ENCODE measurements around the gene S100A7. TPM values are rescaled to one million over a fixed set of nuclear protein-coding genes. Genes with fewer than 3 reads are reported as not detected.

S100A7 gene
- 0.43 TPM for polyA plus RNA-seq (ENCODE audit: insufficient read length)
- long read RNA-seq, donor 1, result 0 reads
- long read RNA-seq, donor 2, result 0 reads
- long read RNA-seq, donor 3, result 0 reads
- long read RNA-seq, donor 4, result 0 reads
- long read RNA-seq, donor 5, result 0 reads
- long read RNA-seq, donor 6, result 0 reads
- long read RNA-seq, donor 7, result 0 reads
- long read RNA-seq, donor 8, result 0 reads

DNA sequence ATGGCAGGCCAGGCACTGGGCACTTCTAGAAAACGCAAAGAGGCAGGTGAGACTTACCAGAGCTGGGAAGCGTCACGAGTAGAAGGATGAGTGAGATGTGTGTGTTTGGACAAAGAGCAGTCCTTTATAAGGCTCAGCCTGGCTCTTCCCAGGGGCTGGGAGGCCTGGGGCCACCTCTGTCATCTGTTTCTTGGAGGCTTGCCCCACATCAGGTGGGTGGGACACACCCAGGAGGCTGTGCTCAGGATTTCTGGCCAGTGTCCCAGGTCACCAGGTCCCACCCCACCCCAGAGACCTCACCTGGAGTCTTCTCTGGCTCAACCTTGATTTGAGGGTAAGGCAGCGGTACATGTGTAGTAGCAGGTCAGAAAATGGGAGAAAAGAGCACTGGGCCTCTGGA lies at the start of gene S100A7:
Gene S100A7 (minus strand): TSS at position 101 of the 400 bp plus-strand sequence. CDS start 1,638 bp downstream, outside the sequence.
- no peak for DNase-seq

DNA sequence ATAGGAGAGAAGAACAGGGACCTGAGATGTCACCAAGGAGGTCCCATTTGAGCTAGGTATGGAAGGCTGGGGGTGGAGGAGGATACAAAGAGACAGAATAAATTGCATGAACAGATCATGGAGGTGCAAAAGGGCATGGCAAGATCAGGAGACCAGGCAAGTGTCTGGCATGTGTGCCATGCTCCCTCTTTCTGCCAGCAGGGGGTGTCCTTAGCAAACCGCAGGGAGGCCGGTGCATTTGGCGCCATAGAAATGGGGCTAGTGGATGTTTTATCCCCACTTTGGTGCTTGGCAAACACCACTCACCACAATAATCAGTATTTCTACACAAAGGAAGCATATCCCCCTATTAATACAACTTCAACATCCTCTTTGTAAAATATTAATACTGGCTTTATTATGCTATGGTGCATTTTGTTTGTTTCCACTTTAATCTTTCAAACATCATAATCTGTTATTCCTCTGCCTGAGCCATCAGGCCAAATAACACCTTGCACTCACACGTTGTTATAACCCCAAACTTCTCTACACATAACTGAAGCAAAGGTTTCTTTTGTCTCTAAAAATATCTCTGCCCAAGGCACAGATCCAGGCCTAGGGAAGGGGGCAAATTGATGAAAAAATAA lies 49.4 kb upstream of the S100A7 start:
- DNase-seq, result no peak

- DNase-seq, result no peak
Observed at GRCh38 chr1:153509036-153509435, 48.6 kb upstream of the S100A7 start.

GRCh38 chr1:153507926-153508583 lies 47.6 kb upstream of the S100A7 start:
- DNase-seq, result no peak

DNA sequence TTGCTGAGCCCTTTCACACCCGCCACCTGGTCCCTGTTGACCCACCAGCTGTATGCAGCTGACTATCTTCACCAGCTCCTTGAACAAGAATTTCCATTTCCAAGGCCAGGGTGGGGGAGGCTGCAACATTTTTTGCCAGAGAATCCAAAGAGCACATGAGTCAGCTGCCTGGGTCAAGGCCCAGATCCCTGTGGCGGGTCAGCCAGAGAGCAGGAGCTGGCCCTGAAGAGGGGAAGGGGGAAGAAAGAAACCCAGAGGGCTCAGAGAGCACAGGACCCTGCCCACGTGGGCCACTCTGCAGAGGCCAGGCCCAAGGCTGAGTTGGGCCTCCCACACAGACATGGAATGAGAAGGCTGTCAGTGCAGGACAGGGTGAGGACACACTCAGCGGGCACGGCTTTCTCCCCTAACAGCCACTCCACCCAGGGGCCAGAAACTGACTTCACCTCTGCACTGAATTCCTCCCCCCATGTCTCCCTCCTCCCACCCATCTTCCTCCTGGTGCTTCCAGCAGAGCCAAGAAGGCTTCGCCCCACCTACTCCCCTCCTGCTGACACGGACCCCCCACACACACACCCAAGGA lies 46.5 kb upstream of the S100A7 start:
- peak; percentile 48 for DNase-seq

DNA sequence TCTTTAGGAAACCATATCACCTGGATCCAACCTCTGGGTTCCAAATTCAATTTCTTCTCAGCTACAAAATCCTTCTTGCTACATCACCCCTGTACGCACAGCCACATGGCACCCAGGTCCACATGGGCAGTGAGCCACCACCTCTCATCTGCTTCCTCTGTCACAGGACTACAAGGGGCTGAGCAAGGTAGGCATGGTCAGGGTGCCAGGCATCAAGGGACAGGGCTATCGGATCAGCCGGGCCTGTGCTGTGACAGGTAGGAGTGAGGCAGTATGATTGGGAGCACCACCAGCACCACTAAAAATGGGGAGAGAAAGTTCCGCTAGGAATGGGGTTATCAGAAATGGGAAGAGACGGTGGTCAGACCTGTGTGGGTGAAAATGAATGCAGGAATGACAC lies 45.9 kb upstream of the S100A7 start:
- no peak for DNase-seq

DNA sequence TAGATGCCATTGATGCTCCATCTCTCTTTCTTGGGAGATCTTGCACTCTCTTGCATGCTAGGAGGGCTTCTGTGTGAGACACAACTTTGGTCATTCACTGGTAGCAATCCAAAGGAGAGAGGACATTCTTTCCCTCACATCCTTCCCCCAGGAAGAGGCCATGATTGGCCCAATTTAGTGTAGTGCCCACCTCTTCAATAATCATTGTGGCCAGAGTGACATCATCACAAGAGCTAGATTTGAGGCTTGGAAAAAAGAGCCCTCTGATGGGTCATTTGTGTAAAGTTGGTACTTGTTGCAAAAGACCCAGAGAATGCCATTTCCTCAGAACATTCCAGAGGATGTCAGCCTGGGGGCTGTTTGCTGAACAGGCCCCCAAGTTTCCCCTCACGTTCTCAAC lies 45.1 kb upstream of the S100A7 start:
- DNase-seq, result no peak

DNA sequence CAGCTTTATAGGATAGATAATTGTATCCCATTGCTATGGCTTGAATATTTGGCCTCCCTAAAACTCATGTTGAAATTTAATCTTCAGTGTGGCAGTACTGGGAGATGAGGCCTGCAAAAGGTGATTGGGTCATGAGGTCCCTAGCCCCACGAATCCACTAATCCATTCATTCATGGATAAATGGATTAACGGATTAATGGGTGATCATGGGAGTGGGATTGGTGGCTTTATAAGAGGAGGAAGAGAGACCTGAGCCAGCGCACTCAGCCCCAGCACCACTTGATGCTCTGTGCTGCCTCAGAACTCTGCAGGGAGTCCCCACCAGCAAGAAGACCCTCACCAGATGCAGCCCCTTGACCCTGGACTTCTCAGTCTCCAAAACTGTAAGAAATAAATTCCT lies 43.3 kb upstream of the S100A7 start:
- no peak for DNase-seq

DNA sequence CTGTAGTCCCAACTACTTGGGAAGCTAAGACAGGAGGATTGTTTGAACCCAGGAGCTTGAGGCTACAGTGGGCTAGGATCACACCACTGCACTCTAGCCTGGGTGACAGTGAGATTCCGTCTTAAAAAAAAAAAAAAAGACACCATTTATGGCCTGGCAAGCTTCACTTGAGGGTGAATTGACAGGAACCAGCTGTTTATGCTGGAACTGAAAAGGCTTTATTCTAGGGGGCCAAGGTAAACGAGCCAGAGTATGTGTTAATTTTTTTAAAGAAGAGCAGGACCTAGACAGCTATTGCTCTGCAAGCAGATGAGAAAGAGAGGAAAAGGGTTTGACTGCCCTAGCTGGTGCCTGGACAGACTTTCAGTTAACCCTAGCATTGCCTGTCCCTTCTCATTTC lies 38.3 kb upstream of the S100A7 start:
- DNase-seq, result no peak

GRCh38 chr1:153495536-153495935 lies 35.1 kb upstream of the S100A7 start:
- DNase-seq, result no peak

DNA sequence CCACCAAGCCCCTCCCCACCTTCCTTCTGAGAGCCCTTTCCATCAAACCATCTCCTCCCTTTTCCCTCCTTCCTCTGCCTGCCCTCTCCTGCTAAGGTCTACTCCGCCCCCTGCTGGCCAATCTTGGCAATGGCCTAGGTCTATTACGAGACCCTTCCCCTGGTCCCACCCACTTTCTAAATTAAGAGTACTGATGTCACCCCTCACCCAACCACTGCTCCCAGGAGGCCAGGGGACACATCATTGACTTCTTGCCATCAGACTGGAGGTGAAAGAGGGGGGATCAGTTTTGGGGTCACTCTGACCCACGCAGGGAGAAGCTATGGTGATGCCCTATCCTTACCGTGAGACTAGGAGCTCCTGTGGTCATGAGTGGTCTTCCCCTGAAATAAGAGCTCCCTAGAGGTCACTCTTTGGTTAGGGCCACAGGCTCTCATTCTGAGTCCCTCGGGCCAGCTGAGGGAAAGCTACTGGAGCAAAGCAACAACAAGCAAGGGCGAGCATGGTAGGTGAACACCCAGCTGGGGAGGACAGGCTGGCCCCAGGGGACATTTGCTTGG lies 34.6 kb upstream of the S100A7 start:
- peak; percentile 68 for DNase-seq

GRCh38 chr1:153493343-153493960 lies 33.0 kb upstream of the S100A7 start:
- DNase-seq, result no peak

DNA sequence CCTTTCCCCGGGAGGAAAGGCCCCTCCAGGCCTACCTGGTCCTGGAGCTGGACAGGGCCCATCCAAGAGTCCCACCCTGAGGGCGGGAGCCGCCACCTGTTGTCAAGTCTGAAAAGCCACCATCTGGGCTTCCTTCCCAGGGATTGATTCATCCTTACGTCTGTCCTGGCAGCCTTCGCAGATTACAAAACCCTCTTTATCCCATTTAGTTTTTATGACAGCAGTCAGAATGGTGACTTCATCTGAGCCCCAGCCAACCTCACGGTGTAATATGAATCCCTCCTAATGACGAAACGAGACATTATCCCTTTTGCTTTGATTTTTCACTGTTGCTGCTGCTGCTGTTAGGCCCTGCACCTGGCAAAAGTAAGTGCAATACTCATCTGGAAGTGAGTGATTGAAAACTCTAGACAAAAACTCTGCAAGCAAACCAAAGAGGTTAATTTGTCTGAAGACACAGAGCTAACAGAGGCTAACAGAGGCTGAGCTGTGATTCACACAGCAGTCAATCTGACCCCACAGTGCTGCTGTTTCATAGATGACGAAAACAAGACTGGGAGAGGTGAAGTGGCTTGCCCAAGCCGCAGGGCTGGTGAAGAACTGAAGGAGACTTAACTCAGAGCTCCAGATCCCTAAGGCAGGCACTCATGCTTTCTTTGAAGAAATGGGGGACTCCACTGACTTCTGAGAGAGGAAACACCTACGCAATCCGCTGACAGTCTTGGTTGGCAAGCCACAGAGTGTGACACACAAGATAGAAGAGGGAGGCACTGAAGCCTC lies 30.0 kb upstream of the S100A7 start:
- DNase-seq, result no peak

DNA sequence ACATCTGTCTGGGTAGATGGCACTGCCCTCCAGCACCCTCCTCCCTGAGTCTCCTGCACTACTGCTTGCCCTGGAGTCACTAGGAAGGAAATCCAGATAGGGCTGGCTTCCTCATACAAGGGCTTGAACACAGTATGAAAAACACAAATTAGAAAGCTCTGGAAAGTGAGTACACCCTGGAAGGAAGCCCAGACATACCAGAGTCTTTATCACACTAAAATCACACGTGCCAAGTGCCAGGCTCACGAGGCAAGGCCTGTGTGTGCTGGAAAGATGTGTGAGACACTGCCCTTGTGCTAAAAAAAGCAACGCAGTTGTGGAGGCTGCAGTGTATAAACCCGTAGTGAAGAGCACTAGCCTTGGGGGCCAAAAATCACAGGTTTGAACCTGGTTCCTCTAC lies 28.3 kb upstream of the S100A7 start:
- no peak for DNase-seq

- no peak for DNase-seq
Observed at GRCh38 chr1:153487707-153488106, 27.3 kb upstream of the S100A7 start.

DNA sequence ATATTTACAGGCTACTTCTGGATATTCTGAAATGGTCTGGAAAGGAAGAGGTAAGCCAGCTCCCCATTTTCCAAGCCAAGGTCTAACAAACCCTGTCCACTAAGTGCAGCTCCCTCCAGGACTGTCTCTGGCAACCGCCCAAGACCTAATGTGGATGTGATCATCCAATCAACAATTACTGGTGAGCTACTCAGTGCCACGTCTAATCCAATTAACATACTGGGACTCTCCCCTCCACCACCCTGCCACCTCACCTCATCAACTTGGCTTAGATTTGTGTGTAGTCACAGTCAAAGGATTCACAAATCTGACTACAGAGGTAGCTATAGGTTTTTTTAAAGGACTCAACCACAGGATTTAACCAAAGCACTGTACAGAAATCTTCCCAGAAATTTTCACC lies 25.4 kb upstream of the S100A7 start:
- DNase-seq, result no peak

- DNase-seq, result no peak
Observed at GRCh38 chr1:153483776-153484175, 23.3 kb upstream of the S100A7 start.

DNA sequence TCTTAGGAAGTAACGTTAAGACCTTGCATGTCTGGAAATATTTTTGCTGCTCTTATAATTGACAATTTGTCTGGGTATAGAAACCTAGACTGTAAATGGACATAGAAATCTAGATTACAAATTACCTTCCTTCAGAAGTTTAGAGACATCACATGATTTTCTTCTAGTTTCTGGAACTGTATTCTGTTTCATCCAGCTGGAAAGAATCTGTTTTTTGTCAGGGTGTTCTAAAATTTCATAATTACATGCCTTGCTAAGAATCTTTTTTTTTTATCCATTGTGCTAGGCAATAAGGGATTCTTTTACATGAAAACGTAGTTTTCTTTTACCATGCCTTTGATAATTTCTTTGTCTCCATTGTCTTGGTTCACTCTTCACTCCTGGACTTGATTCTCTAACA lies 20.7 kb upstream of the S100A7 start:
- no peak for DNase-seq

GRCh38 chr1:153478692-153479618 lies 18.5 kb upstream of the S100A7 start:
- no peak for DNase-seq

- no peak for DNase-seq
Observed at GRCh38 chr1:153478047-153478691, 17.7 kb upstream of the S100A7 start.

Measured in left kidney (tissue), 8 donors.